ENCODE measurements around the gene PNKP.
A peak's percentile ranks its signal among the peaks of the same experiment; 100 is the strongest.

Gene PNKP

GRCh38 chr19:49844138-49845095 lies 23.0 kb downstream of the PNKP start:
- Mint-ChIP-seq H3K4me3 (no peak overlapping the region), H3K36me3 (ENCODE audit: low read depth) (peaks cover 4% of the 10 kb centered on the region), H3K27me3 (ENCODE audit: low read depth) (peaks cover 3% of the 10 kb centered on the region), H3K4me1 (ENCODE audit: low read depth) (peaks cover 16% of the 10 kb centered on the region), H3K27ac (no peak overlapping the region), H3K9me3 (peaks cover 4% of the 10 kb centered on the region)
- no peak for DNase-seq (ENCODE audit: low spot score)

- H3K27me3 Mint-ChIP-seq (ENCODE audit: low read depth) = peaks cover 3% of the 10 kb centered on the region
- peaks cover 9% of the 10 kb centered on the region for H3K36me3 Mint-ChIP-seq (ENCODE audit: low read depth)
- H3K27ac Mint-ChIP-seq = no peak overlapping the region
- DNase-seq (ENCODE audit: low spot score) = no peak
- H3K4me1 Mint-ChIP-seq (ENCODE audit: low read depth) = peaks cover 6% of the 10 kb centered on the region
- H3K9me3 Mint-ChIP-seq = no peaks in the 10 kb centered on the region
- no peak overlapping the region for H3K4me3 Mint-ChIP-seq
Observed at GRCh38 chr19:49843265-49843664, 24.1 kb downstream of the PNKP start.

DNA sequence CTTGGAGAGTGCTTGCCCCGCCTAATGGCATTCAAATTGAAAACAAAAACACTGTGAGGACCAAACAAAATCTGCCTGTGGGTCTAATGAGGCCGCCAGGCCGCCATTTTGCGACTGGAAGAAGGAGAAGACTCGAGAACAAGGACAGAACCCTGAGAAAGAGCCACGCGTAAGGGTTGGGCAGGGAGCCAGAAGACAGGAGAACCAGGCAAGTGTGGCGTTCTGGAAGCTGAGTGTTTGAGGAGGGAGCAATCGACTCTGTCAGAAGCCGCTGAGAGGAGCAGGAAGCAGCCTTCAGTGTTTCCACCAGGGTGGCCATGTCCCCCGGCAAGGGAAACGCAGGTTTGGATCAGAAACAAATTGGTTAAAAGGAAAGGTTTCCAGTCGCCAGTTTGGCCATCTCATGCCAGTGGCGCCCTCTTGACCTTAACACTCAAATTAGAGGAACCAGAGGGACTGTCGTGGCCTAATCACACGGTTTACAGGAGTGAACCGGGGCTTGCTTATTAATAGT lies 26.6 kb downstream of the PNKP start:
- H3K9me3 Mint-ChIP-seq = no peaks in the 10 kb centered on the region
- H3K27ac Mint-ChIP-seq = no peak overlapping the region
- H3K36me3 Mint-ChIP-seq (ENCODE audit: low read depth) = peaks cover 17% of the 10 kb centered on the region
- H3K4me3 Mint-ChIP-seq = no peak overlapping the region
- no peak for DNase-seq (ENCODE audit: low spot score)
- H3K4me1 Mint-ChIP-seq (ENCODE audit: low read depth) = no peaks in the 10 kb centered on the region
- no peaks in the 10 kb centered on the region for H3K27me3 Mint-ChIP-seq (ENCODE audit: low read depth)

DNA sequence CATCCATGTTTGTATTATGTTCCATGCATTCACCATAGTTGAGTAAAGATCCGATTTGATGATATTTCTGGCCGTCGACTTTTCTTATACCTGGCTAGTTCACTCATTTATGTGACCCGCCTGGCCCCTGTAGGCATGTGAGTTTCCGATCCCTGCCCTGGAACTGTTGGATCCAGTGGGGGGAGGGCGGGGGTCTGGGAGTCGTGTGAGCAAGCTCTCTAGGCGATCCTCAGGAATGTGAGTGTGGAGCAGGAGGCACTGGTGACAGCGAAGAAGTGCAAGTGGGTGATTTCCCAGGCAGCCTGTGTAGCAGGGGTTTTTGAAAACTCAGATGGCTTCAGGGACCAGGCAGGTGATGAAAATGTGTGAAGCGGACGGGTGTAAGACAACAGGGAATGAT lies 27.1 kb downstream of the PNKP start:
- no peaks in the 10 kb centered on the region for H3K4me1 Mint-ChIP-seq (ENCODE audit: low read depth)
- H3K27ac Mint-ChIP-seq = no peak overlapping the region
- H3K27me3 Mint-ChIP-seq (ENCODE audit: low read depth) = no peaks in the 10 kb centered on the region
- H3K9me3 Mint-ChIP-seq = no peaks in the 10 kb centered on the region
- no peak for DNase-seq (ENCODE audit: low spot score)
- H3K4me3 Mint-ChIP-seq = no peak overlapping the region
- peaks cover 17% of the 10 kb centered on the region for H3K36me3 Mint-ChIP-seq (ENCODE audit: low read depth)

DNA sequence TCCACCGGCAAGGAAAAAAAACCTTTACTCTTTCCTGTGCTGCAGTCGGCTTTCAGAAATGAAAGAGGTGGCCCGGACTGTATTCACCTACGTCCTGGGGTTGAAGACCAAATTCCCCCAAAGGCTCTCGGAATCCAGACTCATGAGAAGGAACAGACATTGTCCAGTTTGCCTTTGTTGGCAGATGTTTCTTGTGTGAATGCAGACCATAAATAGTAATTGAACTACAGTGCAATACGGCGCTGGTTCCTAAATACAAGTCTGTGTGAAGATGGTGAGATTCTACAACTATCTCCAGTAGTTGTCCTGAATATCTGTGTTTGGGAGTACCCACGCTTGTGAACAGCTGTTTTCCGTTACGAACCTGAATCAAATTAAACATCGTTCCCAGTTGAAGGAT lies 27.7 kb downstream of the PNKP start:
- Mint-ChIP-seq H3K9me3 (no peaks in the 10 kb centered on the region), H3K4me3 (no peak overlapping the region), H3K27me3 (ENCODE audit: low read depth) (no peaks in the 10 kb centered on the region), H3K4me1 (ENCODE audit: low read depth) (no peaks in the 10 kb centered on the region), H3K36me3 (ENCODE audit: low read depth) (peaks cover 22% of the 10 kb centered on the region), H3K27ac (no peak overlapping the region)
- DNase-seq (ENCODE audit: low spot score) = no peak

- peaks cover 24% of the 10 kb centered on the region for H3K36me3 Mint-ChIP-seq (ENCODE audit: low read depth)
- H3K9me3 Mint-ChIP-seq = no peaks in the 10 kb centered on the region
- no peak overlapping the region for H3K27ac Mint-ChIP-seq
- H3K4me1 Mint-ChIP-seq (ENCODE audit: low read depth) = no peaks in the 10 kb centered on the region
- no peak overlapping the region for H3K4me3 Mint-ChIP-seq
- no peak for DNase-seq (ENCODE audit: low spot score)
- H3K27me3 Mint-ChIP-seq (ENCODE audit: low read depth) = no peaks in the 10 kb centered on the region
Observed at GRCh38 chr19:49838885-49839588, 28.3 kb downstream of the PNKP start.

DNA sequence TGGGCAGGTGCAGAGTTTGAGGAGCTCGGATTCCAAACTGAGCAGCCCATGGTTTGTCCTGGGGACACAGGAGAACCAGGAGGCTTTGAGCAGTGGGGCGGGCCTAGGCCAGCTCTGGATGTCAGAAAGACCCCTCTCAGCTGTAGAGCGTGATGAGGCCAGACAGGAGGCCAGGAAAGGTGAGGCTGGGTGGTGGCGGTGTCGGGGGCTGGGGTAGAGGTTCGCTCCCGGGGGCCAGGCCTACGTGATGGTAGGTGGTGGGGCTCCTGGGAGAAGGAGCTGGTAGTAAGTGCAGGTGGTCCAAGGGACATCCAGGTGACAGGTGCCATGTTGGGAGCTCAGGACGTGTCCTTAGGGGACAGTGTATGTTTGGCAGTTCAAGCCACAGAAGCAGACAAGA lies 30.0 kb downstream of the PNKP start:
- H3K27me3 Mint-ChIP-seq (ENCODE audit: low read depth) = no peaks in the 10 kb centered on the region
- H3K36me3 Mint-ChIP-seq (ENCODE audit: low read depth) = peaks cover 33% of the 10 kb centered on the region
- no peaks in the 10 kb centered on the region for H3K9me3 Mint-ChIP-seq
- H3K27ac Mint-ChIP-seq = peak overlapping the region; percentile 12
- H3K4me1 Mint-ChIP-seq (ENCODE audit: low read depth) = peaks cover 3% of the 10 kb centered on the region
- DNase-seq (ENCODE audit: low spot score) = no peak
- H3K4me3 Mint-ChIP-seq = no peak overlapping the region

GRCh38 chr19:49837009-49837310 lies 30.4 kb downstream of the PNKP start:
- no peak for DNase-seq (ENCODE audit: low spot score)
- no peaks in the 10 kb centered on the region for H3K27me3 Mint-ChIP-seq (ENCODE audit: low read depth)
- H3K9me3 Mint-ChIP-seq = no peaks in the 10 kb centered on the region
- H3K4me1 Mint-ChIP-seq (ENCODE audit: low read depth) = peaks cover 7% of the 10 kb centered on the region
- H3K4me3 Mint-ChIP-seq = no peak overlapping the region
- H3K27ac Mint-ChIP-seq = no peak overlapping the region
- peaks cover 34% of the 10 kb centered on the region for H3K36me3 Mint-ChIP-seq (ENCODE audit: low read depth)

DNA sequence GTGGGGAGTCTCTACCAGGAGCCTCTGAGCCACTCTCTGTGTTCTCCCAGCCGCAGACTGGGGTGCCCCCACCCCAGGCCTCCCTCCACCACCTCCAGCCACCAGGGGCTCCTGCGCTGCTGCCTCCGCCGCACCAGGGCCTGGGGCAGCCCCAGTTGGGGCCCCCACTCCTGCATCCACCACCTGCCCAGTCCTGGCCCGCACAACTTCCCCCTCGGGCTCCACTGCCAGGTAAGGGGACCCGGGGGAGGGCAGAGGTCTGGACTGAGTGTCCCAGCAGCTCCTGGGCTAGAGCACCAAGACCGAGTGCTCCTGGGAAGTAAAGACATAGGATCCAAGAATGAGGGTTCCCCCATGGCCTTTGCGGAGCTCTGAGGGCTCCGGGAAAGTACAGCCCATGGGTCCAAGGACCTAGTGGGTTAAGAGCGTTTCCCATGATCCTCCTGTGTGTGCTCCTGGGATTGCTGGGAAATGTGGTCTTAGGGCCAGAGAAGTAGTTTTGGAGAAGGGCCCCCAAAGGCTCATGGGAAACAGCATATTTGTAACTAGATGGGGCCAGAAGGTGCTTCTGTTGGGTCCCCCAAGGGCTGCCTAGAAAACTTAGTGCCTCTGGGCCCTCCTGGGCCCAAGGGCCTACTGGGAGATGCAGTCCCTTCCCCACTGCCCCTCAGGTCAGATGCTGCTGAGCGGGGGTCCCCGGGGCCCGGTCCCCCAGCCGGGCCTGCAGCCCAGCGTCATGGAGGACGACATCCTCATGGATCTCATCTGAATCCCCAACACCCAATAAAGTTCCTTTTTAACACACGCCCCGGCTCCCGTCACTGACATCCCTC lies 31.0 kb downstream of the PNKP start:
- Mint-ChIP-seq H3K4me1 (ENCODE audit: low read depth) (peaks cover 7% of the 10 kb centered on the region), H3K9me3 (no peaks in the 10 kb centered on the region), H3K27me3 (ENCODE audit: low read depth) (no peaks in the 10 kb centered on the region), H3K27ac (no peak overlapping the region), H3K4me3 (no peak overlapping the region), H3K36me3 (ENCODE audit: low read depth) (peaks cover 38% of the 10 kb centered on the region)
- DNase-seq (ENCODE audit: low spot score) = no peak

- Mint-ChIP-seq H3K4me3 (no peak overlapping the region), H3K4me1 (ENCODE audit: low read depth) (peaks cover 7% of the 10 kb centered on the region), H3K36me3 (ENCODE audit: low read depth) (peaks cover 39% of the 10 kb centered on the region), H3K9me3 (no peaks in the 10 kb centered on the region), H3K27ac (no peak overlapping the region), H3K27me3 (ENCODE audit: low read depth) (no peaks in the 10 kb centered on the region)
- no peak for DNase-seq (ENCODE audit: low spot score)
Observed at GRCh38 chr19:49835562-49835961, 31.8 kb downstream of the PNKP start.

- no peaks in the 10 kb centered on the region for H3K9me3 Mint-ChIP-seq
- H3K36me3 Mint-ChIP-seq (ENCODE audit: low read depth) = peaks cover 32% of the 10 kb centered on the region
- no peak overlapping the region for H3K27ac Mint-ChIP-seq
- no peak overlapping the region for H3K4me3 Mint-ChIP-seq
- peaks cover 7% of the 10 kb centered on the region for H3K4me1 Mint-ChIP-seq (ENCODE audit: low read depth)
- no peaks in the 10 kb centered on the region for H3K27me3 Mint-ChIP-seq (ENCODE audit: low read depth)
- DNase-seq (ENCODE audit: low spot score) = no peak
Observed at GRCh38 chr19:49833599-49833998, 33.8 kb downstream of the PNKP start.

DNA sequence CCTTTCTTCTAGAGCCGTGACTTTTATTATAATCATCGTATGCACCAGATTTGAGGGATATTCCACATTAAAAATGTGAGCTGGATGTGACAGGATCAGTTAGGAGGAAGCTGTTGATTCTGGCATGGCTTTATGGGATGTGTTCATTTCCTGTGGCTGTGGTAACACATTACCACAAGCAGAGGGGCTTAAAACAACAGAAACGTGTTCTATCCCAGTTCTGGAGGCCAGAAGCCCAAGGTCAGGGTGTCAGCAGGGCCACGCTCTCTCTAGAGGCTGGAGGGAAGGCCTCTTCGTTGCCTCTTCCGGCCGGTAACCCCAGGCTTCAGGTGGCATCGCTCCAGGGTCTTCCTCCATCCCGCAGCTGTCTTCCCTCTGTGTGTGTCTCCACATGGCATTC lies 34.8 kb downstream of the PNKP start:
- DNase-seq (ENCODE audit: low spot score) = no peak
- no peak overlapping the region for H3K27ac Mint-ChIP-seq
- peaks cover 7% of the 10 kb centered on the region for H3K4me1 Mint-ChIP-seq (ENCODE audit: low read depth)
- no peaks in the 10 kb centered on the region for H3K9me3 Mint-ChIP-seq
- no peak overlapping the region for H3K4me3 Mint-ChIP-seq
- no peaks in the 10 kb centered on the region for H3K27me3 Mint-ChIP-seq (ENCODE audit: low read depth)
- H3K36me3 Mint-ChIP-seq (ENCODE audit: low read depth) = peaks cover 28% of the 10 kb centered on the region

DNA sequence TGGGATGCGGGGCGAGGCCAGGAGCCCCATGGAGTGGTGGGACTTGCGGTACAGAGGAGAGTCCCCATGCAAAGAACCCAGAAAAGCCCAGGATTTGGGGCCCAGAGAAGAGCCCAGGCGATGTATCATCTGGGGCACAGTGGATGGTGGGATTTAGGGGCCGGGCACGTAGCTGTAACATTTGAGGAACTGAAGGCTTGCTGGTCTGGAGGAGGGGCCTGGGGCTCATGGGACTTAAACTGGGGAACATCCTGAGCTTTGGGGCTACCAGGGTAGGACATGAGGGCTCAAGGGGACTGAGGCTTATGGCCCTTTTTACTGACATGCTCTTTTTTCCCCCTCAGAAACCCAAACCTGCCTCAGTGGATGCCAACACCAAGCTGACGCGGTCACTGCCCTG lies 35.8 kb downstream of the PNKP start:
- Mint-ChIP-seq H3K27me3 (ENCODE audit: low read depth) (no peaks in the 10 kb centered on the region), H3K27ac (no peak overlapping the region), H3K36me3 (ENCODE audit: low read depth) (peaks cover 24% of the 10 kb centered on the region), H3K4me3 (no peak overlapping the region), H3K4me1 (ENCODE audit: low read depth) (peaks cover 7% of the 10 kb centered on the region), H3K9me3 (no peaks in the 10 kb centered on the region)
- DNase-seq (ENCODE audit: low spot score) = no peak

DNA sequence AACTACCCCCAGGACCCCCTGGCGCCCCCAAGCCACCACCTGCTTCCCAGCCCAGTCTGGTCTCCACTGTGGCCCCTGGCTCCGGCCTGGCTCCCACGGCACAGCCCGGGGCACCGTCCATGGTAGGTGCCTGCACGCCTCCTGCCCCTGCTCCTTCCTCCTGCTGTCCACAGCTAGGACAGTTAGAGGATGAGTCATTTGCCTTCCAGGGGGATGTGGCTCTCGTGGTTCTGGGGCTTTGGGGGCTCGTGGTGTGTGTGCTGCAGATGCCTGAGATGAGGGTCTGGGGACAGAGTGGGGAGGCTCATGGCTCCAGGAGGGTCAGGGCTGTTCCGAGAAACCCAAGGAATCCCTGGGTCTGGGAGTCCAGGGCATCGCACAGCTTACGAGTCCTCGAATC lies 36.6 kb downstream of the PNKP start:
- Mint-ChIP-seq H3K4me3 (no peak overlapping the region), H3K27ac (no peak overlapping the region), H3K27me3 (ENCODE audit: low read depth) (no peaks in the 10 kb centered on the region), H3K4me1 (ENCODE audit: low read depth) (peaks cover 7% of the 10 kb centered on the region), H3K9me3 (no peaks in the 10 kb centered on the region), H3K36me3 (ENCODE audit: low read depth) (peaks cover 26% of the 10 kb centered on the region)
- DNase-seq (ENCODE audit: low spot score) = no peak
